Endodermal cell (in vitro differentiated cells): ENCODE results near the gene CLEC3B. TPM values are rescaled to one million over a fixed set of nuclear protein-coding genes. Genes with fewer than 3 reads are reported as not detected.

Experiments
- DNase-seq: peaks from one replicate; pipeline ENCODE4 v3.0.0-alpha.2; 2017
- H3K27ac ChIP-seq: 2 replicates; pipeline ENCODE4 v1.5.1; 2013; ENCODE audit warnings: mild to moderate bottlenecking, low read depth, low read length, moderate library complexity
- H3K27me3 ChIP-seq: 2 replicates; pipeline ENCODE4 v1.6.1; 2013; ENCODE audit warnings: mild to moderate bottlenecking, low read length, moderate library complexity; ENCODE audit not compliant: insufficient read depth, control insufficient read depth, poor library complexity, severe bottlenecking
- H3K36me3 ChIP-seq: 2 replicates; pipeline ENCODE4 v1.7.0; 2013; ENCODE audit warnings: mild to moderate bottlenecking, low read length, moderate library complexity; ENCODE audit not compliant: control insufficient read depth, insufficient read depth
- H3K4me1 ChIP-seq: one replicate; pipeline ENCODE4 v1.7.0; 2013; ENCODE audit warnings: low read length; ENCODE audit not compliant: control insufficient read depth, insufficient read depth
- H3K4me3 ChIP-seq: 2 replicates; pipeline ENCODE4 v1.5.1; 2013; ENCODE audit warnings: mild to moderate bottlenecking, low read length, moderate library complexity
- H3K9ac ChIP-seq: 2 replicates; pipeline ENCODE4 v1.6.1; 2013; ENCODE audit warnings: mild to moderate bottlenecking, low read length, moderate library complexity; ENCODE audit not compliant: poor library complexity, severe bottlenecking; ENCODE audit errors: extremely low read depth
- H3K9me3 ChIP-seq: 2 replicates; pipeline ENCODE4 v1.6.1; 2013; ENCODE audit warnings: mild to moderate bottlenecking, low read length, moderate library complexity; ENCODE audit not compliant: control insufficient read depth
- H3K27ac Mint-ChIP-seq: 2 replicates; pipeline ENCODE4 v1.8.0; 2020; ENCODE audit warnings: mixed read lengths
- H3K27me3 Mint-ChIP-seq: 2 replicates; pipeline ENCODE4 v1.8.0; 2021; ENCODE audit warnings: mild to moderate bottlenecking, mixed read lengths; ENCODE audit not compliant: insufficient read depth
- H3K36me3 Mint-ChIP-seq: 2 replicates; pipeline ENCODE4 v1.8.0; 2020; ENCODE audit warnings: low read depth, mixed read lengths
- H3K4me1 Mint-ChIP-seq: 2 replicates; pipeline ENCODE4 v1.8.0; 2020; ENCODE audit warnings: mixed read lengths
- H3K4me3 Mint-ChIP-seq: 2 replicates; pipeline ENCODE4 v1.8.0; 2020; ENCODE audit warnings: mild to moderate bottlenecking, moderate library complexity, mixed read lengths
- H3K9me3 Mint-ChIP-seq: 2 replicates; pipeline ENCODE4 v1.8.0; 2020; ENCODE audit warnings: mild to moderate bottlenecking, mixed read lengths
- WGBS, 2 experiments: methylation state at CpG; one replicate each; pipeline versions ENCODE4 v1.1.5 to v1.1.7; 2013; ENCODE audit warnings: missing lambda C conversion rate in 2 of 2, mixed read lengths in 1 of 2; ENCODE audit not compliant: insufficient coverage in 1 of 2, insufficient read length in 1 of 2; 5-methylcytosine and 5-hydroxymethylcytosine counted together
- total RNA-seq, 2 donors: library from RNA; stranded (reverse); fragmentation: NEBNext Ultra II Directional in 1 of 2; extraction: Animal tissue kit (Norgen Biotek cat#: 25700) in 1 of 2; gene quantifications; 2 replicates in 1 of 2; 3 replicates in 1 of 2; pipeline ENCODE4 v1.2.1, GENCODE V29; 2021
- TF ChIP-seq, protein P1 (sequence below): fragments of 200-600 bp; sonication (generic); conservative IDR thresholded peaks from 2 replicates; pipeline ENCODE4 v1.5.0; 2021; ENCODE audit warnings: antibody characterized with exemption, mild to moderate bottlenecking

Gene CLEC3B
- total RNA-seq, 2 donors from 2014 or later: not detected

DNA sequence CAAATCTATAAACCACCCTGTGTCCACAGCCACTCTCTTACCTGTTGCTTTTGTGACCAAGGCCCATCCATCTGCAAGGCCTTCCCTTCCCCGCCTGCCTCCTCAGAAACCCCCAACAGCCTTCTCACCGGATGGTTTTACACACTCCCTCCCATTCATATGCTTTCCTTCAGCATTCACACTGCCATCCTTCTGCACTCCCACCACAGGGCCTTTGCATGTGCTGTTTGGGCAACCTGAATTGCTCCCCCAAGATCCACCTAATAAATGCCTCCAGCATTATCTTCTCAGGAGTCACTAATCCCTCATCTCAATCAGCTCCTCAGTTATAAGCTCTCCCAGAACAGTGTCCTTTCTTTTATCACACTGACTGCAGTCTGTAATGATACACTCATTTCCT lies 6.0 kb downstream of the CLEC3B start:
- H3K4me1 Mint-ChIP-seq: peaks cover 6% of the 10 kb centered on the region
- H3K36me3 Mint-ChIP-seq: no peaks in the 10 kb centered on the region
- no peak overlapping the region for H3K27ac ChIP-seq
- H3K27me3 ChIP-seq: peaks cover 57% of the 10 kb centered on the region
- WGBS, 2 experiments: 95 to 100% methylated on average over 1 to 2 of the region's 2 CpGs
- peaks cover 84% of the 10 kb centered on the region for H3K27me3 Mint-ChIP-seq
- H3K4me3 Mint-ChIP-seq: no peak overlapping the region
- no peak overlapping the region for H3K27ac Mint-ChIP-seq
- no peaks in the 10 kb centered on the region for H3K4me1 ChIP-seq
- no peaks in the 10 kb centered on the region for H3K9me3 Mint-ChIP-seq
- no peaks in the 10 kb centered on the region for H3K9me3 ChIP-seq
- H3K36me3 ChIP-seq: no peaks in the 10 kb centered on the region
- no peak overlapping the region for H3K9ac ChIP-seq
- TF ChIP-seq, protein P1, sequence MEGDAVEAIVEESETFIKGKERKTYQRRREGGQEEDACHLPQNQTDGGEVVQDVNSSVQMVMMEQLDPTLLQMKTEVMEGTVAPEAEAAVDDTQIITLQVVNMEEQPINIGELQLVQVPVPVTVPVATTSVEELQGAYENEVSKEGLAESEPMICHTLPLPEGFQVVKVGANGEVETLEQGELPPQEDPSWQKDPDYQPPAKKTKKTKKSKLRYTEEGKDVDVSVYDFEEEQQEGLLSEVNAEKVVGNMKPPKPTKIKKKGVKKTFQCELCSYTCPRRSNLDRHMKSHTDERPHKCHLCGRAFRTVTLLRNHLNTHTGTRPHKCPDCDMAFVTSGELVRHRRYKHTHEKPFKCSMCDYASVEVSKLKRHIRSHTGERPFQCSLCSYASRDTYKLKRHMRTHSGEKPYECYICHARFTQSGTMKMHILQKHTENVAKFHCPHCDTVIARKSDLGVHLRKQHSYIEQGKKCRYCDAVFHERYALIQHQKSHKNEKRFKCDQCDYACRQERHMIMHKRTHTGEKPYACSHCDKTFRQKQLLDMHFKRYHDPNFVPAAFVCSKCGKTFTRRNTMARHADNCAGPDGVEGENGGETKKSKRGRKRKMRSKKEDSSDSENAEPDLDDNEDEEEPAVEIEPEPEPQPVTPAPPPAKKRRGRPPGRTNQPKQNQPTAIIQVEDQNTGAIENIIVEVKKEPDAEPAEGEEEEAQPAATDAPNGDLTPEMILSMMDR: no peak
- DNase-seq: no peak
- H3K4me3 ChIP-seq: no peak overlapping the region

DNA sequence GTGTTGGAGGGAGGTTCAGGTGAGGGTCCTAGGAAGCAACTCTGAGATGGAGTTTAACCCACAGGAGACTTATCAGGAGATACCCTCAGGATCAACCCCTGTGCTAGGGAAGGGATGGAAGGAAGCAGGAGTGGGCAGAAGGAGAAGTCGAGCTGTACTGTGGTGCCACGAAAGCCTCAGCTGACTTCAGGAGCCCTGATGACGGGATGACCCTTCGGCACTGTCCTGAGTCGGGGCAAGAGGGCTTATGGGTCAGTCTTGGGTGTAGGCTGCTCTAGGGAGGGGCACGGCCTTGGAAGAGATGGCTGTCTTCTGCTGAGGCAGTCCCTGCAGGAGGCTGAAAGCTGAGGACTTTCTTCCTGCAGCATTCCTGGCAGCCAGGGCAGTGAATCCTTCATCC lies 7.7 kb downstream of the CLEC3B start:
- 95 to 100% methylated on average over 3 to 6 of the region's 6 CpGs for WGBS, 2 experiments
- Mint-ChIP-seq H3K27ac (no peak overlapping the region), H3K4me1 (peaks cover 6% of the 10 kb centered on the region), H3K36me3 (no peaks in the 10 kb centered on the region), H3K4me3 (no peak overlapping the region), H3K9me3 (no peaks in the 10 kb centered on the region), H3K27me3 (peaks cover 77% of the 10 kb centered on the region)
- DNase-seq: no peak
- no peaks in the 10 kb centered on the region for H3K9me3 ChIP-seq
- no peaks in the 10 kb centered on the region for H3K36me3 ChIP-seq
- no peak overlapping the region for H3K27ac ChIP-seq
- H3K9ac ChIP-seq: no peak overlapping the region
- TF ChIP-seq, protein P1: no peak
- H3K27me3 ChIP-seq: peaks cover 58% of the 10 kb centered on the region
- H3K4me3 ChIP-seq: no peak overlapping the region
- H3K4me1 ChIP-seq: no peaks in the 10 kb centered on the region

DNA sequence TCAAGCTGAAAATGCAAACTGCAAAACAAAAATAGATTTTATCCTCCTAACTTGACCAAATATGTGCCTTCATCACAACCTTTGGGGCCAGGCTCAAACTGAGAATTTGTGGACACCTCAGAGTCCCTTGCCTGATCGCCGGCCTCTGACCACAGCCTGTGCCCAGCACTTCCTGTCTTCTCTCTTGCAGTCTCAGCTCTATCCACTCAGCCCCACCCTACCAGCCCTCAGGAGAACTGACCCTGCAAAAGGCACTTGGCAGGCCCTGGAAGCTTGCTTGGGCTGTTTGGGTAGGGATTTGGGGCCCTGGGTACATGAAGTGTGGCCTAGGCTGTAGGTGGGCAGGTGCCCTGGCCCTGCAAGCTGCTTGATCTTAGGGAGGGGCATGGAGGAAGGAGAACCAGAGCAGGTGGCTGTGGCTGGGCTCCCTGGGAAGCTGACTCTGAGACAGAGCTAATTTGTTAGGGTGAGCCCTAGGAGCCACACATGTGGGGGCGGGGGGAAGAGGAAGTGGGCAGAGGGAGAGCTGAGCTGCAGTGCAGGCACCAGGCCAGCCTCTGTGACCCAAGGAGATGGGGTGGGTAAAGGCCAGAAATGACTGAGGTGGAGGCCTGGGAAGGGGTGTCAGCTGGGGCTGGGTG lies 8.6 kb downstream of the CLEC3B start:
- H3K9ac ChIP-seq: no peak overlapping the region
- 87% methylated on average over 3 of the region's 3 CpGs; no CpG with 5 or more reads in 1 of the 2 experiments for WGBS, 2 experiments
- H3K27ac Mint-ChIP-seq: no peak overlapping the region
- H3K9me3 ChIP-seq: no peaks in the 10 kb centered on the region
- peaks cover 64% of the 10 kb centered on the region for H3K27me3 ChIP-seq
- H3K4me1 ChIP-seq: no peaks in the 10 kb centered on the region
- no peaks in the 10 kb centered on the region for H3K36me3 Mint-ChIP-seq
- DNase-seq: no peak
- peaks cover 79% of the 10 kb centered on the region for H3K27me3 Mint-ChIP-seq
- peaks cover 6% of the 10 kb centered on the region for H3K4me1 Mint-ChIP-seq
- no peak overlapping the region for H3K4me3 Mint-ChIP-seq
- TF ChIP-seq, protein P1: no peak
- H3K4me3 ChIP-seq: no peak overlapping the region
- H3K9me3 Mint-ChIP-seq: no peaks in the 10 kb centered on the region
- no peak overlapping the region for H3K27ac ChIP-seq
- no peaks in the 10 kb centered on the region for H3K36me3 ChIP-seq
